MG63 (cell line): Measurements from ENCODE around the gene BLOC1S4. TPM values are rescaled to one million over a fixed set of nuclear protein-coding genes. Genes with fewer than 3 reads are reported as not detected.

Source experiments
- DNase-seq: peaks from one replicate; pipeline ENCODE4 v3.0.0-alpha.2; 2020
- H3K27me3 ChIP-seq: fragments of 250-450 bp; sonication (Bioruptor Pico); 2 replicates; pipeline ENCODE4 v1.5.1; 2020; ENCODE audit warnings: mild to moderate bottlenecking, moderate library complexity
- H3K36me3 ChIP-seq: fragments of 250-450 bp; sonication (Bioruptor Pico); 2 replicates; pipeline ENCODE4 v1.5.1; 2020; ENCODE audit warnings: mild to moderate bottlenecking, moderate library complexity
- H3K4me3 ChIP-seq: fragments of 250-450 bp; sonication (Bioruptor Pico); 2 replicates; pipeline ENCODE4 v1.5.1; 2020; ENCODE audit warnings: mild to moderate bottlenecking, moderate library complexity
- H3K9me3 ChIP-seq: fragments of 250-450 bp; sonication (Bioruptor Pico); 2 replicates; pipeline ENCODE4 v1.5.1; 2020; ENCODE audit warnings: mild to moderate bottlenecking, moderate library complexity
- total RNA-seq: library from RNA; depleted of rRNA; stranded (reverse); fragments of >200 nt; shearing (Covaris generic); gene quantifications from 2 replicates; pipeline ENCODE4 v1.2.3, GENCODE V29; 2014; ENCODE audit warnings: low replicate concordance

The BLOC1S4 gene
- total RNA-seq, 1 experiment from 2014 or later = 16.0 TPM

- Histone ChIP-seq H3K27me3 (no peaks in the 10 kb centered on the region), H3K36me3 (no peaks in the 10 kb centered on the region), H3K9me3 (no peaks in the 10 kb centered on the region), H3K4me3 (no peak overlapping the region)
- DNase-seq = no peak
These were observed 11.3 kb downstream of the BLOC1S4 start for GRCh38 chr4:6727081-6727942.

GRCh38 chr4:6727943-6728250 is 11.9 kb downstream of the BLOC1S4 start:
- Histone ChIP-seq H3K36me3 (no peaks in the 10 kb centered on the region), H3K9me3 (no peaks in the 10 kb centered on the region), H3K27me3 (no peaks in the 10 kb centered on the region), H3K4me3 (no peak overlapping the region)
- DNase-seq = no peak

GRCh38 chr4:6728320-6729029 is 12.5 kb downstream of the BLOC1S4 start:
- H3K36me3 ChIP-seq = no peaks in the 10 kb centered on the region
- no peak overlapping the region for H3K4me3 ChIP-seq
- no peaks in the 10 kb centered on the region for H3K9me3 ChIP-seq
- DNase-seq = no peak
- H3K27me3 ChIP-seq = no peaks in the 10 kb centered on the region

GRCh38 chr4:6730603-6731317 is 14.8 kb downstream of the BLOC1S4 start:
- DNase-seq = no peak
- Histone ChIP-seq H3K27me3 (no peaks in the 10 kb centered on the region), H3K9me3 (no peaks in the 10 kb centered on the region)

GRCh38 chr4:6731318-6731675 is 15.3 kb downstream of the BLOC1S4 start:
- no peaks in the 10 kb centered on the region for H3K36me3 ChIP-seq
- no peaks in the 10 kb centered on the region for H3K27me3 ChIP-seq
- no peak overlapping the region for H3K4me3 ChIP-seq
- H3K9me3 ChIP-seq = no peaks in the 10 kb centered on the region
- DNase-seq = no peak

More at GRCh38 chr4:6730603-6731317, 14.8 kb downstream of the BLOC1S4 start:
- H3K4me3 ChIP-seq = no peak overlapping the region
- H3K36me3 ChIP-seq = no peaks in the 10 kb centered on the region

GRCh38 chr4:6731780-6732179 is 15.8 kb downstream of the BLOC1S4 start:
- H3K27me3 ChIP-seq = no peaks in the 10 kb centered on the region
- H3K4me3 ChIP-seq = no peak overlapping the region
- DNase-seq = no peak
- no peaks in the 10 kb centered on the region for H3K36me3 ChIP-seq
- no peaks in the 10 kb centered on the region for H3K9me3 ChIP-seq

- no peaks in the 10 kb centered on the region for H3K27me3 ChIP-seq
- DNase-seq = peak; percentile 84
- no peaks in the 10 kb centered on the region for H3K36me3 ChIP-seq
- no peak overlapping the region for H3K4me3 ChIP-seq
- H3K9me3 ChIP-seq = no peaks in the 10 kb centered on the region
These were observed 16.7 kb downstream of the BLOC1S4 start for GRCh38 chr4:6732441-6733357.

GRCh38 chr4:6733358-6734164 is 17.6 kb downstream of the BLOC1S4 start:
- no peak overlapping the region for H3K4me3 ChIP-seq
- no peak for DNase-seq
- H3K27me3 ChIP-seq = no peaks in the 10 kb centered on the region
- H3K36me3 ChIP-seq = no peaks in the 10 kb centered on the region
- no peaks in the 10 kb centered on the region for H3K9me3 ChIP-seq

- no peaks in the 10 kb centered on the region for H3K27me3 ChIP-seq
- H3K4me3 ChIP-seq = no peak overlapping the region
- DNase-seq = no peak
- H3K36me3 ChIP-seq = no peaks in the 10 kb centered on the region
- H3K9me3 ChIP-seq = no peaks in the 10 kb centered on the region
These were observed 18.3 kb downstream of the BLOC1S4 start for GRCh38 chr4:6734165-6734786.

- no peak for DNase-seq
- Histone ChIP-seq H3K4me3 (no peak overlapping the region), H3K27me3 (no peaks in the 10 kb centered on the region), H3K36me3 (no peaks in the 10 kb centered on the region), H3K9me3 (no peaks in the 10 kb centered on the region)
These were observed 23.9 kb downstream of the BLOC1S4 start for GRCh38 chr4:6739920-6740319.

GRCh38 chr4:6740347-6740746 is 24.4 kb downstream of the BLOC1S4 start:
- DNase-seq = no peak
- Histone ChIP-seq H3K9me3 (no peaks in the 10 kb centered on the region), H3K36me3 (no peaks in the 10 kb centered on the region), H3K4me3 (no peak overlapping the region), H3K27me3 (no peaks in the 10 kb centered on the region)

- Histone ChIP-seq H3K36me3 (no peaks in the 10 kb centered on the region), H3K27me3 (no peaks in the 10 kb centered on the region), H3K9me3 (no peaks in the 10 kb centered on the region), H3K4me3 (no peak overlapping the region)
- DNase-seq = no peak
These were observed 26.5 kb downstream of the BLOC1S4 start for GRCh38 chr4:6742507-6742906.

- no peak overlapping the region for H3K4me3 ChIP-seq
- H3K27me3 ChIP-seq = no peaks in the 10 kb centered on the region
- DNase-seq = no peak
- no peaks in the 10 kb centered on the region for H3K9me3 ChIP-seq
- no peaks in the 10 kb centered on the region for H3K36me3 ChIP-seq
These were observed 27.0 kb downstream of the BLOC1S4 start for GRCh38 chr4:6742989-6743388.

GRCh38 chr4:6746721-6747293 is 30.8 kb downstream of the BLOC1S4 start:
- Histone ChIP-seq H3K27me3 (no peaks in the 10 kb centered on the region), H3K36me3 (no peaks in the 10 kb centered on the region), H3K4me3 (no peak overlapping the region), H3K9me3 (no peaks in the 10 kb centered on the region)
- no peak for DNase-seq
